Right renal pelvis (tissue), 4 donors: ENCODE data around the gene GJB2. TPM values are rescaled to one million over a fixed set of nuclear protein-coding genes. Genes with fewer than 3 reads are reported as not detected.
"Not testable (repeated sequence)": the region's sequence is repeated elsewhere in the genome, so short reads cannot be mapped to it uniquely, and the experiment has no call there.

Source experiments
- DNase-seq, 4 donors: peaks; one replicate each; pipeline ENCODE4 v3.0.0-alpha.2; 2013; ENCODE audit warnings: low read depth in 4 of 4, low spot score in 3 of 4, missing footprints in 1 of 4
- polyA plus RNA-seq, 4 donors: library from polyadenylated mRNA; unstranded; fragments of 120-200 nt; gene quantifications; one replicate each; pipeline ENCODE4 v1.2.1, GENCODE V29; 2013; ENCODE audit not compliant: insufficient read length in 4 of 4

GJB2 gene
- polyA plus RNA-seq, 4 donors = 3.3 to 5.6 (median 4.8) TPM

GRCh38 chr13:20171364-20171763, 21.4 kb downstream of the GJB2 start:
- DNase-seq = no peak

GRCh38 chr13:20170921-20171320, 21.8 kb downstream of the GJB2 start:
- DNase-seq = no peak

- no peak for DNase-seq
These were observed 24.3 kb downstream of the GJB2 start for GRCh38 chr13:20168396-20168795.

GRCh38 chr13:20165417-20166257, 27.1 kb downstream of the GJB2 start:
- no peak for DNase-seq

- no peak for DNase-seq
These were observed 30.8 kb downstream of the GJB2 start for GRCh38 chr13:20161951-20162300.

- no peak for DNase-seq
These were observed 31.3 kb downstream of the GJB2 start for GRCh38 chr13:20161275-20161950.

GRCh38 chr13:20160306-20161274, 32.1 kb downstream of the GJB2 start, which contains the start of gene GJA3:
GJA3 (minus strand) TSS chr13:20161052; CDS start chr13:20143288, 17,764 bp downstream.
- DNase-seq = no peak

- no peak for DNase-seq
These were observed 33.0 kb downstream of the GJB2 start for GRCh38 chr13:20159646-20160305.

GRCh38 chr13:20157151-20157796, 35.5 kb downstream of the GJB2 start:
- no peak for DNase-seq

GRCh38 chr13:20156702-20157101, 36.0 kb downstream of the GJB2 start:
- DNase-seq = no peak

GRCh38 chr13:20153290-20153689, 39.4 kb downstream of the GJB2 start:
- DNase-seq = not testable (repeated sequence)

GRCh38 chr13:20151612-20152011, 41.1 kb downstream of the GJB2 start:
- DNase-seq = no peak

- no peak for DNase-seq
These were observed 41.7 kb downstream of the GJB2 start for GRCh38 chr13:20151016-20151415.

GRCh38 chr13:20150561-20150960, 42.2 kb downstream of the GJB2 start:
- no peak for DNase-seq

- no peak for DNase-seq
These were observed 43.0 kb downstream of the GJB2 start for GRCh38 chr13:20149762-20150161.

- DNase-seq = no peak
These were observed 44.1 kb downstream of the GJB2 start for GRCh38 chr13:20148501-20149183.

- no peak for DNase-seq
These were observed 46.4 kb downstream of the GJB2 start for GRCh38 chr13:20146381-20146780.

GRCh38 chr13:20145521-20145920, 47.2 kb downstream of the GJB2 start:
- no peak for DNase-seq

- DNase-seq = no peak
These were observed 48.4 kb downstream of the GJB2 start for GRCh38 chr13:20144141-20144850.
